Lower lobe of right lung (tissue), 2 donors: ENCODE results near the gene KLHDC3. TPM values are rescaled to one million over a fixed set of nuclear protein-coding genes. Genes with fewer than 3 reads are reported as not detected.
A peak's percentile ranks its signal among the peaks of the same experiment; 100 is the strongest.

Experiments used
- ATAC-seq, 2 donors: fragments of 200-7000 bp; cut with Tn5 transposase; one replicate each; pipeline ENCODE4 v1.9.1; 2020 to 2022; ENCODE audit warnings: mild to moderate bottlenecking in 2 of 2, moderate library complexity in 2 of 2
- DNase-seq: peaks from one replicate; pipeline ENCODE4 v3.0.0-alpha.2; 2020
- H3K27ac ChIP-seq: fragments of 200-600 bp; one replicate; pipeline ENCODE4 v1.8.0; 2022
- H3K27me3 ChIP-seq: fragments of 200-600 bp; one replicate; pipeline ENCODE4 v1.8.0; 2022; ENCODE audit warnings: low read depth
- H3K36me3 ChIP-seq: fragments of 200-600 bp; one replicate; pipeline ENCODE4 v1.8.0; 2022; ENCODE audit warnings: mild to moderate bottlenecking
- H3K4me1 ChIP-seq: fragments of 200-600 bp; one replicate; pipeline ENCODE4 v1.8.0; 2022
- H3K4me3 ChIP-seq: fragments of 200-600 bp; one replicate; pipeline ENCODE4 v1.8.0; 2022; ENCODE audit warnings: mild to moderate bottlenecking
- H3K9me3 ChIP-seq: fragments of 200-600 bp; one replicate; pipeline ENCODE4 v1.8.0; 2022
- CTCF ChIP-seq: fragments of 200-600 bp; IDR thresholded peaks from one replicate; pipeline ENCODE4 v1.8.0; 2022; ENCODE audit warnings: antibody characterized with exemption, mild to moderate bottlenecking
- intact Hi-C: fragments of 100-400 bp; cut with DNase I; formaldehyde crosslinking; loops from one replicate; pipeline ENCODE4 v1.11.0; 2022
- long read RNA-seq: library from polyadenylated mRNA; unstranded; transcript quantifications from one replicate; pipeline ENCODE4 v2.0.0, GENCODE V29; 2021
- total RNA-seq: library from RNA; stranded (reverse); fragmentation: NEBNext Ultra II Directional; extraction: Animal tissue kit (Norgen Biotek cat#: 25700); gene quantifications from one replicate; pipeline ENCODE4 v1.2.1, GENCODE V29; 2021
- donor health status: DM: no; HTN: yes; CAD: no; lungs with severe emphysema.

KLHDC3 gene
- 59.3 TPM for total RNA-seq
- long read RNA-seq, transcript KLHDC3-202 (11 exons, 1,909 nt), result major isoform, 128 of 153 reads
- long read RNA-seq, partial matches to known transcripts, result 18 of 153 reads
- long read RNA-seq, other reads (novel, unspliced or antisense), result 7 of 153 reads

GRCh38 chr6:43013843-43014433 lies at the start of gene KLHDC3, which contains the start of gene MEA1:
Gene KLHDC3, plus strand, starts transcription at chr6:43014249. Its CDS starts 2,944 bp downstream, at chr6:43017193.
Gene MEA1, minus strand, starts transcription at chr6:43013946. Its CDS starts 133 bp downstream, at chr6:43013813.
- H3K4me3 ChIP-seq, result peak within 1 kb of the TSS; percentile 69
- no peaks in the 10 kb centered on the region for H3K27me3 ChIP-seq
- TF ChIP-seq CTCF, result no peak
- no peaks in the 10 kb centered on the region for H3K9me3 ChIP-seq
- peak; percentile 99 for DNase-seq
- peaks cover 41% of the 10 kb centered on the region for H3K4me1 ChIP-seq
- H3K27ac ChIP-seq, result peak within 1 kb of the TSS; percentile 76
- H3K36me3 ChIP-seq, result peaks cover 52% of the 10 kb centered on the region
- ATAC-seq, result peak; percentile 99
- intact Hi-C loops, result no loop called here

GRCh38 chr6:42966571-42966970 lies 47.5 kb upstream of the KLHDC3 start:
- DNase-seq, result no peak
- H3K36me3 ChIP-seq, result peaks cover 68% of the 10 kb centered on the region
- no peaks in the 10 kb centered on the region for H3K9me3 ChIP-seq
- H3K27ac ChIP-seq, result no peak overlapping the region
- no peaks in the 10 kb centered on the region for H3K27me3 ChIP-seq
- intact Hi-C loops, result no loop called here
- H3K4me3 ChIP-seq, result no peak overlapping the region
- no peak for TF ChIP-seq CTCF
- H3K4me1 ChIP-seq, result no peaks in the 10 kb centered on the region
- no peak for ATAC-seq

- H3K9me3 ChIP-seq, result no peaks in the 10 kb centered on the region
- intact Hi-C loops, result no loop called here
- peaks cover 68% of the 10 kb centered on the region for H3K36me3 ChIP-seq
- no peaks in the 10 kb centered on the region for H3K27me3 ChIP-seq
- ATAC-seq, result no peak
- no peaks in the 10 kb centered on the region for H3K4me1 ChIP-seq
- H3K4me3 ChIP-seq, result no peak overlapping the region
- H3K27ac ChIP-seq, result no peak overlapping the region
- no peak for TF ChIP-seq CTCF
- DNase-seq, result no peak
These were observed 46.8 kb upstream of the KLHDC3 start for GRCh38 chr6:42967228-42967627.

- Histone ChIP-seq H3K9me3 (no peaks in the 10 kb centered on the region), H3K27me3 (no peaks in the 10 kb centered on the region), H3K27ac (no peak overlapping the region), H3K36me3 (peaks cover 66% of the 10 kb centered on the region), H3K4me1 (no peaks in the 10 kb centered on the region), H3K4me3 (no peak overlapping the region)
- no peak for ATAC-seq
- DNase-seq, result no peak
- no peak for TF ChIP-seq CTCF
- intact Hi-C loops, result no loop called here
These were observed 45.8 kb upstream of the KLHDC3 start for GRCh38 chr6:42968126-42968701.

- Histone ChIP-seq H3K27ac (no peak overlapping the region), H3K4me1 (no peaks in the 10 kb centered on the region), H3K9me3 (no peaks in the 10 kb centered on the region), H3K27me3 (no peaks in the 10 kb centered on the region), H3K36me3 (peaks cover 65% of the 10 kb centered on the region), H3K4me3 (no peak overlapping the region)
- no peak for TF ChIP-seq CTCF
- intact Hi-C loops, result no loop called here
- DNase-seq (no peak), ATAC-seq (no peak)
These were observed 45.3 kb upstream of the KLHDC3 start for GRCh38 chr6:42968783-42969182.
